GM12878 (cell line): ENCODE measurements around the gene FAM120AOS. TPM values are rescaled to one million over a fixed set of nuclear protein-coding genes. Genes with fewer than 3 reads are reported as not detected.

Source experiments
- ATAC-seq: fragments of 200-7000 bp; cut with Tn5 transposase; 3 replicates; pipeline ENCODE4 v1.9.1; 2020; ENCODE audit warnings: mild to moderate bottlenecking, moderate library complexity
- BruUV-seq: library from RNA; stranded (reverse); fragments of 400-500 nt; replicated peaks from 2 replicates; lab custom pipeline; 2021; lab: Mats Ljungman, UMichigan
- CTCF ChIA-PET: fragments of 300-600 bp; sonication (Branson Sonifier 250); formaldehyde crosslinking; extraction: SDS; loops from one replicate; lab custom pipeline; 2021; ENCODE audit warnings: inconsistent platforms; lab: Yijun Ruan, JAX
- POLR2A ChIA-PET: fragments of 350-600 bp; formaldehyde crosslinking; extraction: SDS; loops from one replicate; lab custom pipeline; 2021; ENCODE audit warnings: inconsistent platforms; lab: Charles Lee
- RAD21 ChIA-PET: fragments of 300-600 bp; sonication (Branson Sonifier 250); formaldehyde crosslinking; loops from one replicate; lab custom pipeline; 2023; ENCODE audit warnings: antibody characterized with exemption; ENCODE audit not compliant: unreplicated experiment; lab: Charles Lee
- SMC1A ChIA-PET: fragments of 300-600 bp; sonication (Branson Sonifier 250); formaldehyde crosslinking; loops from one replicate; lab custom pipeline; 2023; ENCODE audit not compliant: unreplicated experiment, uncharacterized antibody; lab: Charles Lee
- DNase-seq: peaks from one replicate; pipeline ENCODE4 v3.0.0-alpha.2; 2011; ENCODE audit warnings: low read depth, low spot score
- FAIRE-seq: peaks from 3 replicates; lab custom pipeline; 2011; peaks lifted over from hg19 to GRCh38; lab: Jason Lieb, UNC
- H2AFZ ChIP-seq: 2 replicates; pipeline ENCODE4 v1.6.0; 2011; ENCODE audit warnings: low read depth, low read length, control low read depth; ENCODE audit not compliant: control insufficient read depth
- H3K27ac ChIP-seq: 2 replicates; pipeline ENCODE4 v1.5.1; 2011; ENCODE audit warnings: control low read depth; ENCODE audit not compliant: control insufficient read depth, insufficient read depth
- H3K27me3 ChIP-seq, 2 experiments: replicated peaks in 1 of 2; 2 replicates each; pipeline versions ENCODE4 v1.6.0 to v1.6.1; 2011; ENCODE audit warnings: low read length in 1 of 2; ENCODE audit not compliant: control insufficient read depth in 2 of 2, insufficient read depth in 2 of 2
- H3K36me3 ChIP-seq, 2 experiments: 2 replicates each; pipeline ENCODE4 v1.5.1; 2011; ENCODE audit warnings: low read length in 1 of 2; ENCODE audit not compliant: control insufficient read depth in 2 of 2, insufficient read depth in 2 of 2
- H3K4me1 ChIP-seq: 2 replicates; pipeline ENCODE4 v1.6.1; 2011; ENCODE audit warnings: mild to moderate bottlenecking, low read length, moderate library complexity, mixed read lengths; ENCODE audit not compliant: control insufficient read depth, insufficient read depth
- H3K4me2 ChIP-seq: 2 replicates; pipeline ENCODE4 v1.6.0; 2011; ENCODE audit warnings: control low read depth; ENCODE audit not compliant: control insufficient read depth, insufficient read depth
- H3K4me3 ChIP-seq: fragments of 200-600 bp; sonication (generic); 2 replicates; pipeline ENCODE4 v1.5.1; 2016
- H3K79me2 ChIP-seq: 2 replicates; pipeline ENCODE4 v1.6.0; 2011; ENCODE audit warnings: low read length; ENCODE audit not compliant: control insufficient read depth, insufficient read depth
- H3K9ac ChIP-seq: 2 replicates; pipeline ENCODE4 v1.8.0; 2011; ENCODE audit warnings: low read length, control low read depth, mixed read lengths; ENCODE audit not compliant: control insufficient read depth, insufficient read depth
- H3K9me3 ChIP-seq: replicated peaks from 3 replicates; pipeline ENCODE4 v1.5.1; 2011; ENCODE audit warnings: mild to moderate bottlenecking, low read length; ENCODE audit not compliant: control insufficient read depth, insufficient read depth
- H4K20me1 ChIP-seq: 2 replicates; pipeline ENCODE4 v1.6.0; 2011; ENCODE audit not compliant: control insufficient read depth, insufficient read depth
- ATF7 ChIP-seq: fragments of 450-650 bp; IDR thresholded peaks from 2 replicates; pipeline ENCODE4 v1.6.1; 2016; ENCODE audit warnings: low read depth, mild to moderate bottlenecking
- BCL11A ChIP-seq: IDR thresholded peaks from 2 replicates; pipeline ENCODE4 v1.6.1; 2011; ENCODE audit warnings: low read depth, low read length
- BHLHE40 ChIP-seq, 2 experiments: fragments of 450-650 bp in 1 of 2; IDR thresholded peaks; 2 replicates each; pipeline ENCODE4 v1.6.1; 2011 to 2017; ENCODE audit warnings: low read depth in 2 of 2, borderline replicate concordance in 1 of 2, improper control_type of control experiment in 1 of 2, low read length in 1 of 2, mild to moderate bottlenecking in 1 of 2
- CREM ChIP-seq: IDR thresholded peaks from 2 replicates; pipeline ENCODE4 v1.6.1; 2014; ENCODE audit warnings: antibody characterized with exemption, low read depth
- DPF2 ChIP-seq: fragments of 450-650 bp; IDR thresholded peaks from 2 replicates; pipeline ENCODE4 v1.6.1; 2017; ENCODE audit warnings: mild to moderate bottlenecking
- ETV6 ChIP-seq, 2 experiments: fragments of 450-650 bp in 1 of 2; IDR thresholded peaks in 1 of 2; conservative IDR thresholded peaks in 1 of 2; 2 replicates each; pipeline ENCODE4 v1.6.1; 2014; ENCODE audit warnings: antibody characterized with exemption in 1 of 2, borderline replicate concordance in 1 of 2, low read depth in 1 of 2, mild to moderate bottlenecking in 1 of 2, moderate library complexity in 1 of 2
- IRF4 ChIP-seq: IDR thresholded peaks from 2 replicates; pipeline ENCODE4 v1.6.1; 2011; ENCODE audit warnings: low read depth, low read length
- KLF5 ChIP-seq: fragments of 450-650 bp; IDR thresholded peaks from 2 replicates; pipeline ENCODE4 v1.6.1; 2014; ENCODE audit warnings: mild to moderate bottlenecking; ENCODE audit not compliant: partially characterized antibody
- NR2C1 ChIP-seq: fragments of 450-650 bp; IDR thresholded peaks from 2 replicates; pipeline ENCODE4 v1.6.1; 2017; ENCODE audit warnings: antibody characterized with exemption, mild to moderate bottlenecking, moderate library complexity
- NR2F1 ChIP-seq: fragments of 450-650 bp; conservative IDR thresholded peaks from 2 replicates; pipeline ENCODE4 v1.6.1; 2017; ENCODE audit warnings: mild to moderate bottlenecking
- POLR2A ChIP-seq: IDR thresholded peaks from 2 replicates; pipeline ENCODE4 v1.6.1; 2011; ENCODE audit warnings: low read depth, mild to moderate bottlenecking, low read length
- RAD51 ChIP-seq: fragments of 450-650 bp; IDR thresholded peaks from 2 replicates; pipeline ENCODE4 v1.6.1; 2016; ENCODE audit warnings: moderate library complexity, mild to moderate bottlenecking, inconsistent platforms
- TBL1XR1 ChIP-seq: IDR thresholded peaks from 2 replicates; pipeline ENCODE4 v1.6.1; 2012; ENCODE audit warnings: low read depth, low read length, improper control_type of control experiment
- WRNIP1 ChIP-seq: IDR thresholded peaks from 2 replicates; pipeline ENCODE4 v1.6.1; 2011; ENCODE audit warnings: low read depth, low read length, improper control_type of control experiment, borderline replicate concordance
- ZNF207 ChIP-seq: fragments of 450-650 bp; IDR thresholded peaks from 2 replicates; pipeline ENCODE4 v1.6.1; 2014; ENCODE audit warnings: antibody characterized with exemption, mild to moderate bottlenecking, borderline replicate concordance
- ZNF274 ChIP-seq: IDR thresholded peaks from one replicate; pipeline ENCODE4 v1.8.0; 2011; ENCODE audit not compliant: insufficient read length, insufficient read depth
- WGBS: methylation state at CpG from one replicate; pipeline ENCODE4 v1.1.6; 2016; ENCODE audit warnings: low lambda C conversion rate; ENCODE audit not compliant: insufficient replicate concordance, insufficient coverage; ENCODE audit errors: missing lambda C conversion rate; 5-methylcytosine and 5-hydroxymethylcytosine counted together
- in situ Hi-C: fragments of 300-500 bp; cut with MboI; formaldehyde crosslinking; loops from 9 replicates; pipeline ENCODE4 v1.14.3; 2018; ENCODE audit warnings: mixed read lengths
- intact Hi-C: fragments of 100-400 bp; cut with micrococcal nuclease; formaldehyde crosslinking; loops from one replicate; pipeline ENCODE4 v1.14.2; 2022; ENCODE audit not compliant: unreplicated experiment
- polyA plus RNA-seq, 11 experiments: library from polyadenylated mRNA; depleted of rRNA in 4 of 11; unstranded in 6 of 11; stranded (reverse) in 5 of 11; fragments of >200 nt; fragmentation: Nextera tagmentation in 4 of 11; fragmentation: Illumina TruSeq in 1 of 11; extraction: Ambion mirVana in 4 of 11; extraction: Trizol in 1 of 11; gene quantifications; 1 replicate in 1 of 11; 2 replicates in 10 of 11; pipeline versions ENCODE4 v1.2.1 to v1.2.3, GENCODE V29; 2011 to 2016; ENCODE audit warnings: inconsistent platforms in 2 of 11, missing spikeins in 2 of 11, low read depth in 1 of 11
- total RNA-seq, 4 experiments: library from RNA; depleted of rRNA in 3 of 4; stranded (reverse); fragments of >200 nt in 3 of 4; fragmentation: Illumina TruSeq in 1 of 4; extraction: Trizol in 1 of 4; gene quantifications; 2 replicates each; pipeline versions ENCODE4 v1.2.1 to v1.2.3, GENCODE V29; 2013 to 2021
- TF ChIP-seq, protein P1 (sequence below): IDR thresholded peaks from 2 replicates; pipeline ENCODE4 v1.6.1; 2012; ENCODE audit warnings: low read depth, low read length, improper control_type of control experiment
- TF ChIP-seq, protein P2 (sequence below): fragments of 450-650 bp; conservative IDR thresholded peaks from 2 replicates; pipeline ENCODE4 v1.6.1; 2017; ENCODE audit warnings: mild to moderate bottlenecking, moderate library complexity
- TF ChIP-seq, protein P3 (sequence below): IDR thresholded peaks from 2 replicates; pipeline ENCODE4 v1.6.1; 2012; ENCODE audit warnings: low read depth, low read length, improper control_type of control experiment
- TF ChIP-seq, protein P4 (sequence below): IDR thresholded peaks from 2 replicates; pipeline ENCODE4 v1.6.1; 2011; ENCODE audit warnings: mild to moderate bottlenecking, low read depth, low read length, moderate library complexity; ENCODE audit not compliant: insufficient replicate concordance

The FAM120AOS gene
- total and polyA plus RNA-seq, 10 of the 15 experiments (the other 5 are each of a cell fraction or from before 2014, with no cell fraction given) = 15.9 to 55.1 (median 34.6) TPM

DNA sequence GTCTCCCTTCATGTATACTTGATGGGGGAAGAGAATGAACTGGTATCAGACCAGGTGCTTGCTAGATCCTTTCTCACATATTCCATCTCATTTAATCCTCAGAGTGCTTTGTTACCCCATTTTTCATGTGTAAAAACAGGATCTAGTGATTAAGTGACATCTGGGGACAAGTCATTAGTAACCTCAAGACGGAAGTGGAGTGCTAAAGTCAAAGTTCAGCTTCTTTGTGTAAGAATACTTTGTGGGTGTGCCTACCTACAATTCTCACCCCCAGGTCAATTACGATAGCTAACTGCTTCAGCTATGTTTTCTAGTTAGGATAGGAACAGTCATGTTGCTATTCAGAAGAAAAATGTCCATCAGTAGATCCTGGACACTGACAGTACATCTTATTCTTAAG lies 3.1 kb upstream of the FAM120AOS start:
- Histone ChIP-seq H3K9me3 (no peaks in the 10 kb centered on the region), H3K4me1 (peaks cover 4% of the 10 kb centered on the region; the same call in 1 of the 2 replicates), H3K27me3 (no peaks in the 10 kb centered on the region), H2AFZ (no peak overlapping the region), H4K20me1 (no peaks in the 10 kb centered on the region), H3K27ac (peak overlapping the region; percentile 36; the same call in 1 of the 2 replicates), H3K9ac (no peak overlapping the region), H3K79me2 (peaks cover 95% of the 10 kb centered on the region), H3K36me3 (0 out of 4 replicates have a peak, but pooled peaks cover 0 to 3% of the 10 kb centered on the region in 2 experiments), H3K4me2 (peak overlapping the region; percentile 89), H3K4me3 (peak overlapping the region; percentile 51)
- RAD21 ChIA-PET = interaction anchor here (0.6 to 1.7 kb wide), 4 partner anchors 9 to 110 kb away, joined by 3 to 6 read pairs (median 4); no protein-coding TSS in a partner anchor
- no peak for DNase-seq
- peak; percentile 11 for ATAC-seq
- intact Hi-C loops = loop anchor here (10.0 kb wide), 1 partner anchor 708 kb away; no protein-coding TSS in a partner anchor
- POLR2A ChIA-PET = interaction anchor here (2.0 kb wide), 1 partner anchor 9 kb away, joined by 10 read pairs; no protein-coding TSS in a partner anchor
- SMC1A ChIA-PET = interaction anchor here (0.6 to 2.6 kb wide), 9 partner anchors 8 to 338 kb away, joined by 3 to 16 read pairs (median 3); no protein-coding TSS in a partner anchor
- BruUV-seq = no TSS peak
- CTCF ChIA-PET = interaction anchor here (0.7 to 2.6 kb wide), 5 partner anchors 9 to 110 kb away, joined by 3 to 10 read pairs (median 4); no protein-coding TSS in a partner anchor
- WGBS = 2% methylated on average over 2 of the region's 2 CpGs
- no peak for FAIRE-seq
- in situ Hi-C loops = no loop called here
- TF ChIP-seq CREM (no peak), TBL1XR1 (no peak), ATF7 (peak; percentile 56; the same call in 1 of the 2 replicates), ZNF274 (no peak), RAD51 (0 out of 2 replicates have a peak, but pooled peaks have one; percentile 7), ETV6 (conservative IDR thresholded peaks at IDR 0.05 in 1 of 2, IDR thresholded peaks at IDR 0.05 in 1 of 2; ENCODE audit: borderline replicate concordance in 1 of 2, low read depth in 1 of 2) (no peak), IRF4 (no peak), NR2C1 (peak; percentile 88), BCL11A (0 out of 2 replicates have a peak, but pooled peaks have one; percentile 9), POLR2A (no peak), ZNF207 (no peak), NR2F1 (peak; percentile 90), WRNIP1 (no peak), BHLHE40 (IDR thresholded peaks at IDR 0.05; ENCODE audit: borderline replicate concordance in 1 of 2, low read depth in 2 of 2, low read length in 1 of 2) (peak in 1 of 2 experiments; percentile 29; a peak in 1 of 4 replicates), KLF5 (no peak), DPF2 (peak; percentile 52)
- TF ChIP-seq, protein P1, sequence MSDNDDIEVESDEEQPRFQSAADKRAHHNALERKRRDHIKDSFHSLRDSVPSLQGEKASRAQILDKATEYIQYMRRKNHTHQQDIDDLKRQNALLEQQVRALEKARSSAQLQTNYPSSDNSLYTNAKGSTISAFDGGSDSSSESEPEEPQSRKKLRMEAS = no peak
- TF ChIP-seq, protein P2, sequence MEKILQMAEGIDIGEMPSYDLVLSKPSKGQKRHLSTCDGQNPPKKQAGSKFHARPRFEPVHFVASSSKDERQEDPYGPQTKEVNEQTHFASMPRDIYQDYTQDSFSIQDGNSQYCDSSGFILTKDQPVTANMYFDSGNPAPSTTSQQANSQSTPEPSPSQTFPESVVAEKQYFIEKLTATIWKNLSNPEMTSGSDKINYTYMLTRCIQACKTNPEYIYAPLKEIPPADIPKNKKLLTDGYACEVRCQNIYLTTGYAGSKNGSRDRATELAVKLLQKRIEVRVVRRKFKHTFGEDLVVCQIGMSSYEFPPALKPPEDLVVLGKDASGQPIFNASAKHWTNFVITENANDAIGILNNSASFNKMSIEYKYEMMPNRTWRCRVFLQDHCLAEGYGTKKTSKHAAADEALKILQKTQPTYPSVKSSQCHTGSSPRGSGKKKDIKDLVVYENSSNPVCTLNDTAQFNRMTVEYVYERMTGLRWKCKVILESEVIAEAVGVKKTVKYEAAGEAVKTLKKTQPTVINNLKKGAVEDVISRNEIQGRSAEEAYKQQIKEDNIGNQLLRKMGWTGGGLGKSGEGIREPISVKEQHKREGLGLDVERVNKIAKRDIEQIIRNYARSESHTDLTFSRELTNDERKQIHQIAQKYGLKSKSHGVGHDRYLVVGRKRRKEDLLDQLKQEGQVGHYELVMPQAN = 0 out of 2 replicates have a peak, but pooled peaks have one; percentile 8
- TF ChIP-seq, protein P3, sequence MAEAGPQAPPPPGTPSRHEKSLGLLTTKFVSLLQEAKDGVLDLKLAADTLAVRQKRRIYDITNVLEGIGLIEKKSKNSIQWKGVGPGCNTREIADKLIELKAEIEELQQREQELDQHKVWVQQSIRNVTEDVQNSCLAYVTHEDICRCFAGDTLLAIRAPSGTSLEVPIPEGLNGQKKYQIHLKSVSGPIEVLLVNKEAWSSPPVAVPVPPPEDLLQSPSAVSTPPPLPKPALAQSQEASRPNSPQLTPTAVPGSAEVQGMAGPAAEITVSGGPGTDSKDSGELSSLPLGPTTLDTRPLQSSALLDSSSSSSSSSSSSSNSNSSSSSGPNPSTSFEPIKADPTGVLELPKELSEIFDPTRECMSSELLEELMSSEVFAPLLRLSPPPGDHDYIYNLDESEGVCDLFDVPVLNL = no peak
- TF ChIP-seq, protein P4, sequence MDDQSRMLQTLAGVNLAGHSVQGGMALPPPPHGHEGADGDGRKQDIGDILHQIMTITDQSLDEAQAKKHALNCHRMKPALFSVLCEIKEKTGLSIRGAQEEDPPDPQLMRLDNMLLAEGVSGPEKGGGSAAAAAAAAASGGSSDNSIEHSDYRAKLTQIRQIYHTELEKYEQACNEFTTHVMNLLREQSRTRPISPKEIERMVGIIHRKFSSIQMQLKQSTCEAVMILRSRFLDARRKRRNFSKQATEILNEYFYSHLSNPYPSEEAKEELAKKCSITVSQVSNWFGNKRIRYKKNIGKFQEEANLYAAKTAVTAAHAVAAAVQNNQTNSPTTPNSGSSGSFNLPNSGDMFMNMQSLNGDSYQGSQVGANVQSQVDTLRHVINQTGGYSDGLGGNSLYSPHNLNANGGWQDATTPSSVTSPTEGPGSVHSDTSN = no peak
